ENCODE data around the gene DMRT3. TPM values are rescaled to one million over a fixed set of nuclear protein-coding genes. Genes with fewer than 3 reads are reported as not detected.

The DMRT3 gene
- total RNA-seq, 4 donors from 2014 or later = not detected

DNA sequence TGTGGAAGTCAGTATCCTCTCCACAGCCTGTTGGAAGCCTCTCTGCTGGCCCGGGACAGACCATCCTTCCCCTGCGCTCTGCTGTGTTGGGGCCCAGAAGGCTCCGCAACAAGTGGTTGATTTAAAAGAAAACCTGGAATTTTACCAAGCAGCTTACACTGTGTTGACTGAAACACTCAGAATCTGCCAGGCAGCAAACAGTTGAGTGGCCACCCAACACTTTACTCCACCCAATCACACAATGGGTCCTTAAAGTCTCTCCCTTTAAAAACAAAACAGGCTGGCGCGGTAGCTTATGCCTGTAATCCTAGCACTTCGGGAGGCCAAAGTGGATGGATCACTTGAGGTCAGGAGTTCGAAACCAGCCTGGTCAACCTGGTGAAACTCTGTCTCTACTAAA lies 28.0 kb upstream of the DMRT3 start:
- in situ Hi-C loops (cut with MboI; ENCODE audit: low pct_ligation_motif_present in 1 of 4, low pct_unique_long_range_greater_than_20kb in 1 of 4, low sequenced_read_pairs in 3 of 4) (no loop called here), intact Hi-C loops (cut with DNase I; ENCODE audit: low total_unique reads) (no loop called here)
- H3K27me3 ChIP-seq = peaks cover 84% of the 10 kb centered on the region
- WGBS, 2 donors (ENCODE audit: low coverage in 1 of 2) = 91% methylated on average over 7 of the region's 7 CpGs; no CpG with 5 or more reads in 1 of the 2 donors
- no peaks in the 10 kb centered on the region for H3K9me3 ChIP-seq
- no peaks in the 10 kb centered on the region for H3K36me3 ChIP-seq
- TF ChIP-seq POLR2AphosphoS5 (IDR thresholded peaks at IDR 0.05) = no peak
- TF ChIP-seq EP300 (IDR thresholded peaks at IDR 0.05; ENCODE audit: low read depth) = no peak
- no peak for TF ChIP-seq POLR2A (IDR thresholded peaks at IDR 0.05)
- TF ChIP-seq, protein P1, sequence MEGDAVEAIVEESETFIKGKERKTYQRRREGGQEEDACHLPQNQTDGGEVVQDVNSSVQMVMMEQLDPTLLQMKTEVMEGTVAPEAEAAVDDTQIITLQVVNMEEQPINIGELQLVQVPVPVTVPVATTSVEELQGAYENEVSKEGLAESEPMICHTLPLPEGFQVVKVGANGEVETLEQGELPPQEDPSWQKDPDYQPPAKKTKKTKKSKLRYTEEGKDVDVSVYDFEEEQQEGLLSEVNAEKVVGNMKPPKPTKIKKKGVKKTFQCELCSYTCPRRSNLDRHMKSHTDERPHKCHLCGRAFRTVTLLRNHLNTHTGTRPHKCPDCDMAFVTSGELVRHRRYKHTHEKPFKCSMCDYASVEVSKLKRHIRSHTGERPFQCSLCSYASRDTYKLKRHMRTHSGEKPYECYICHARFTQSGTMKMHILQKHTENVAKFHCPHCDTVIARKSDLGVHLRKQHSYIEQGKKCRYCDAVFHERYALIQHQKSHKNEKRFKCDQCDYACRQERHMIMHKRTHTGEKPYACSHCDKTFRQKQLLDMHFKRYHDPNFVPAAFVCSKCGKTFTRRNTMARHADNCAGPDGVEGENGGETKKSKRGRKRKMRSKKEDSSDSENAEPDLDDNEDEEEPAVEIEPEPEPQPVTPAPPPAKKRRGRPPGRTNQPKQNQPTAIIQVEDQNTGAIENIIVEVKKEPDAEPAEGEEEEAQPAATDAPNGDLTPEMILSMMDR (IDR thresholded peaks at IDR 0.05) = no peak
- no peak overlapping the region for H3K27ac ChIP-seq
- DNase-seq = no peak
- no peak overlapping the region for H3K4me3 ChIP-seq
- no peaks in the 10 kb centered on the region for H3K4me1 ChIP-seq

DNA sequence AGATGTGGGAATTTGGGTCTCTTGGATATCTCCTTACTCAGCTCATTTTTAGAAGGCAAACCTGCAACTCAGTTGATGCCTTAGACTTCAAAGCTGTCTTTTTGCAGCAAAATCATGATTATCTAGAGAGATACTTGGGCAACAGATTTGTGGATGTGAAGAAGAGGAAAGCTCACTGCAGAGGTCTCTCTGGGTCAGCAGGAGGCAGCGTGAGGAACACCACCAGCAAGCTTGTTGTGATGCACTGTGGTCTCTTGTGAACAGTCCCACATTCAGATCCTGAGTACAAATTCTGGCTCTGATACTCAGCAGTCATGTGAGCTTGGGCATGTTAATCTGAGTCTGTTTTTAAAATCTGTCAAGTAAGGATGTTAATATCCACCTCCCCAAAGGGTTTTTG lies 26.3 kb upstream of the DMRT3 start:
- Histone ChIP-seq H3K27me3 (peaks cover 94% of the 10 kb centered on the region), H3K27ac (no peak overlapping the region), H3K4me1 (no peaks in the 10 kb centered on the region), H3K9me3 (no peaks in the 10 kb centered on the region), H3K4me3 (no peak overlapping the region), H3K36me3 (no peaks in the 10 kb centered on the region)
- intact Hi-C loops (cut with DNase I; ENCODE audit: low total_unique reads) = no loop called here
- in situ Hi-C loops (cut with MboI; ENCODE audit: low pct_ligation_motif_present in 1 of 4, low pct_unique_long_range_greater_than_20kb in 1 of 4, low sequenced_read_pairs in 3 of 4) = no loop called here
- WGBS, 2 donors (ENCODE audit: low coverage in 1 of 2) = 67% methylated on average over 1 of the region's 1 CpG; no CpG with 5 or more reads in 1 of the 2 donors
- DNase-seq = no peak
- TF ChIP-seq POLR2A (IDR thresholded peaks at IDR 0.05) = no peak
- TF ChIP-seq, protein P1 (IDR thresholded peaks at IDR 0.05) = no peak
- TF ChIP-seq EP300 (IDR thresholded peaks at IDR 0.05; ENCODE audit: low read depth) = no peak
- no peak for TF ChIP-seq POLR2AphosphoS5 (IDR thresholded peaks at IDR 0.05)

DNA sequence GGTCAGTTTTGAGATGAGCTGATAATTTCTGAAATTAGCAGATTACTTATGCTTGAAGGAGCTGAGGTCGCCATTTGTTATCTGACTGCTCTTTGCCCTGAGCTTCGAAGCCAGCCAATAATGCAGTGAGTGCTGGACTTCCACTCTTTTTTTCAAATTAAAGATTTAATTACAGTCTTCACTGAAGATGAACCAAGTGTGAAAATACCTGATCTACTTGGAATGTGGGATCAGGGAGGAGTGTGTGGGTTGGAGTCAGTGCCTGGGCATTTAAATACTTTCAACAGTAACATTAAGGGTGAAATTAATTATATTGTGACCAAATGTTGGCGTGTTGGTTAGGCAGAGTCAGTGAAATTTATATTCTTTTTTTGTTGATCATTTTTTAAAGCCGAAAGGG lies 23.9 kb upstream of the DMRT3 start:
- 64 to 65% methylated on average over 4 of the region's 4 CpGs for WGBS, 2 donors (ENCODE audit: low coverage in 1 of 2)
- no peak overlapping the region for H3K27ac ChIP-seq
- H3K4me3 ChIP-seq = no peak overlapping the region
- no peaks in the 10 kb centered on the region for H3K9me3 ChIP-seq
- TF ChIP-seq POLR2AphosphoS5 (IDR thresholded peaks at IDR 0.05) (no peak), EP300 (IDR thresholded peaks at IDR 0.05; ENCODE audit: low read depth) (no peak), POLR2A (IDR thresholded peaks at IDR 0.05) (no peak)
- TF ChIP-seq, protein P1 (IDR thresholded peaks at IDR 0.05) = no peak
- no peak for DNase-seq
- peaks cover 94% of the 10 kb centered on the region for H3K27me3 ChIP-seq
- intact Hi-C loops (cut with DNase I; ENCODE audit: low total_unique reads) (no loop called here), in situ Hi-C loops (cut with MboI; ENCODE audit: low pct_ligation_motif_present in 1 of 4, low pct_unique_long_range_greater_than_20kb in 1 of 4, low sequenced_read_pairs in 3 of 4) (no loop called here)
- H3K4me1 ChIP-seq = no peaks in the 10 kb centered on the region
- no peaks in the 10 kb centered on the region for H3K36me3 ChIP-seq

DNA sequence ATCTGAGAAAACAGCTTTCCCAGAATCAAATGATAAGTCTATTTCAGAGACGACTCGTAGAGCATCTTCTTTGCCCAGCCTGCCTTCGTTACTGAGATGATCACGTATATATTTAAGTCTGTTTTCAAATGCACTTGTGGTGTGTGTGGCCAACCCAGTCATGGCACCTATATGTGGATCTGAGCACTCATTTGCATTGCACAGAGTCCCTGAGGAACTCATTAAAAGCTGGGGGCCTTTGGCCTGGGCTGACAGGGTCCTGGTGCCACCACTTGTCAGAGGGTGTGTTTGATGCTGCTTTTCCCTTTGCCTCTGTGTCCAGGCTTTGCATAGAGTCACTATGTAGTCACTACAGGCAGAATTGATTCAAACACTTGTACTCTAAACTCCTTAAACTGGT lies 17.4 kb upstream of the DMRT3 start:
- Histone ChIP-seq H3K27ac (no peak overlapping the region), H3K9me3 (no peaks in the 10 kb centered on the region), H3K27me3 (peaks cover 91% of the 10 kb centered on the region), H3K4me3 (no peak overlapping the region), H3K36me3 (no peaks in the 10 kb centered on the region), H3K4me1 (no peaks in the 10 kb centered on the region)
- DNase-seq = no peak
- TF ChIP-seq POLR2A (IDR thresholded peaks at IDR 0.05) (no peak), EP300 (IDR thresholded peaks at IDR 0.05; ENCODE audit: low read depth) (no peak), POLR2AphosphoS5 (IDR thresholded peaks at IDR 0.05) (no peak)
- TF ChIP-seq, protein P1 (IDR thresholded peaks at IDR 0.05) = no peak
- 60 to 93% methylated on average over 2 to 4 of the region's 4 CpGs for WGBS, 2 donors (ENCODE audit: low coverage in 1 of 2)
- intact Hi-C loops (cut with DNase I; ENCODE audit: low total_unique reads) (no loop called here), in situ Hi-C loops (cut with MboI; ENCODE audit: low pct_ligation_motif_present in 1 of 4, low pct_unique_long_range_greater_than_20kb in 1 of 4, low sequenced_read_pairs in 3 of 4) (no loop called here)
